HCT116 (cell line): ENCODE data around the gene HOXD11. TPM values are rescaled to one million over a fixed set of nuclear protein-coding genes. Genes with fewer than 3 reads are reported as not detected.

ENCODE experiments used
- ATAC-seq: fragments of 200-7000 bp; cut with Tn5 transposase; 2 replicates; pipeline ENCODE4 v1.9.1; 2020; ENCODE audit warnings: mild to moderate bottlenecking, moderate library complexity
- BruUV-seq: library from RNA; stranded (reverse); fragments of 400-500 nt; replicated peaks from 2 replicates; lab custom pipeline; 2021; lab: Mats Ljungman, UMichigan
- CTCF ChIA-PET: fragments of 300-600 bp; sonication (Branson Sonifier 250); formaldehyde crosslinking; loops from one replicate; lab custom pipeline; 2021; ENCODE audit warnings: antibody characterized with exemption; lab: Charles Lee
- POLR2A ChIA-PET: fragments of 300-600, 350-600 bp; sonication (Branson Sonifier 250); formaldehyde crosslinking; loops from one replicate; lab custom pipeline; 2021; ENCODE audit warnings: antibody characterized with exemption; lab: Charles Lee
- RAD21 ChIA-PET, 2 experiments: fragments of 300-600 bp; sonication (Branson Sonifier 250); formaldehyde crosslinking; loops; one replicate each; lab custom pipeline; 2023; ENCODE audit warnings: low total read pairs in 2 of 2; ENCODE audit not compliant: uncharacterized antibody in 2 of 2, unreplicated experiment in 2 of 2, low non-redundant PET in 1 of 2; lab: Charles Lee
- DNase-seq: peaks from one replicate; pipeline ENCODE4 v3.0.0-alpha.2; 2010; ENCODE audit warnings: low read depth, low spot score
- H2AFZ ChIP-seq: fragments of 200-600 bp; shearing (Covaris generic), sonication (generic); 2 replicates; pipeline ENCODE4 v1.6.1; 2017; ENCODE audit warnings: low read depth, mixed run types, mixed read lengths, antibody characterized with exemption, low read length; ENCODE audit not compliant: poor library complexity, severe bottlenecking
- H3K27ac ChIP-seq: 2 replicates; pipeline ENCODE4 v1.5.1; 2012; ENCODE audit warnings: low read depth, low read length
- H3K27me3 ChIP-seq: fragments of 200-600 bp; sonication (generic); 2 replicates; pipeline ENCODE4 v1.6.1; 2016; ENCODE audit warnings: mixed run types, low read length, mixed read lengths; ENCODE audit not compliant: insufficient read depth
- H3K36me3 ChIP-seq, 2 experiments: fragments of 200-500 bp in 1 of 2; fragments of 200-600 bp in 1 of 2; sonication (Bioruptor generic) in 1 of 2; sonication (generic) in 1 of 2; 2 replicates each; pipeline versions ENCODE4 v1.5.1 to v1.6.1; 2014 to 2016; ENCODE audit warnings: low read length in 2 of 2, inconsistent platforms in 1 of 2, mixed read lengths in 1 of 2, mixed run types in 1 of 2; ENCODE audit not compliant: insufficient read depth in 2 of 2, control insufficient read depth in 1 of 2
- H3K4me1 ChIP-seq, 2 experiments: fragments of 200-600 bp in 1 of 2; sonication (generic) in 1 of 2; 2 replicates each; pipeline versions ENCODE4 v1.5.1 to v1.6.1; 2012 to 2017; ENCODE audit warnings: low read length in 2 of 2, inconsistent platforms in 1 of 2, mild to moderate bottlenecking in 1 of 2, mixed read lengths in 1 of 2, mixed run types in 1 of 2, moderate library complexity in 1 of 2; ENCODE audit not compliant: insufficient read depth in 2 of 2, control insufficient read depth in 1 of 2
- H3K4me2 ChIP-seq: fragments of 200-600 bp; sonication (generic); 2 replicates; pipeline ENCODE4 v1.6.1; 2017; ENCODE audit warnings: mixed run types, low read length, mixed read lengths
- H3K4me3 ChIP-seq, 2 experiments: fragments of 200-600 bp in 1 of 2; sonication (generic) in 1 of 2; replicated peaks in 1 of 2; 2 replicates each; pipeline ENCODE4 v1.5.1; 2011 to 2016; ENCODE audit warnings: low read length in 2 of 2, control low read depth in 1 of 2, low read depth in 1 of 2, mild to moderate bottlenecking in 1 of 2, mixed read lengths in 1 of 2, mixed run types in 1 of 2
- H3K79me2 ChIP-seq: fragments of 200-600 bp; sonication (generic); 2 replicates; pipeline ENCODE4 v1.6.1; 2017; ENCODE audit warnings: mild to moderate bottlenecking, mixed run types, low read length, moderate library complexity, mixed read lengths; ENCODE audit not compliant: insufficient read depth
- H3K9ac ChIP-seq: fragments of 200-600 bp; sonication (generic); 2 replicates; pipeline ENCODE4 v1.6.1; 2016; ENCODE audit warnings: low read length, mixed read lengths
- H3K9me2 ChIP-seq: fragments of 200-600 bp; sonication (generic), shearing (Covaris generic); 2 replicates; pipeline ENCODE4 v1.6.1; 2017; ENCODE audit warnings: mixed run types, mild to moderate bottlenecking, moderate library complexity; ENCODE audit not compliant: insufficient read depth
- H3K9me3 ChIP-seq, 2 experiments: fragments of 200-500 bp in 1 of 2; fragments of 200-600 bp in 1 of 2; sonication (Bioruptor generic) in 1 of 2; sonication (generic) in 1 of 2; 2 replicates each; pipeline ENCODE4 v1.6.1; 2014 to 2017; ENCODE audit warnings: low read length in 2 of 2, mixed read lengths in 2 of 2, inconsistent platforms in 1 of 2, low read depth in 1 of 2, mild to moderate bottlenecking in 1 of 2, mixed run types in 1 of 2, moderate library complexity in 1 of 2; ENCODE audit not compliant: control insufficient read depth in 1 of 2, insufficient read depth in 1 of 2
- H4K20me1 ChIP-seq: fragments of 200-600 bp; sonication (generic), shearing (Covaris generic); 2 replicates; pipeline ENCODE4 v1.6.1; 2017; ENCODE audit warnings: mixed run types, mild to moderate bottlenecking, moderate library complexity; ENCODE audit not compliant: insufficient read depth
- CBX3 ChIP-seq: IDR thresholded peaks from 2 replicates; pipeline ENCODE4 v1.6.1; 2012; ENCODE audit warnings: low read depth
- CEBPB ChIP-seq: IDR thresholded peaks from 2 replicates; pipeline ENCODE4 v1.6.1; 2012; ENCODE audit warnings: low read depth
- EGR1 ChIP-seq: IDR thresholded peaks from 2 replicates; pipeline ENCODE4 v1.6.1; 2012; ENCODE audit warnings: low read depth
- ELF1 ChIP-seq: IDR thresholded peaks from 2 replicates; pipeline ENCODE4 v1.6.1; 2012; ENCODE audit warnings: low read depth, borderline replicate concordance
- EZH2 ChIP-seq: fragments of 200-600 bp; sonication (generic); IDR thresholded peaks from 2 replicates; pipeline ENCODE4 v1.6.1; 2017; ENCODE audit warnings: antibody characterized with exemption, mixed run types
- EZH2phosphoT487 ChIP-seq: fragments of 200-600 bp; IDR thresholded peaks from 2 replicates; pipeline ENCODE4 v1.6.1; 2018; ENCODE audit warnings: antibody characterized with exemption, borderline replicate concordance
- FOSL1 ChIP-seq: IDR thresholded peaks from 2 replicates; pipeline ENCODE4 v1.6.1; 2012; ENCODE audit warnings: low read depth
- JUND ChIP-seq: IDR thresholded peaks from 2 replicates; pipeline ENCODE4 v1.6.1; 2012
- POLR2A ChIP-seq: IDR thresholded peaks from 2 replicates; pipeline ENCODE4 v1.7.0; 2011; ENCODE audit warnings: borderline replicate concordance; ENCODE audit not compliant: insufficient read depth, insufficient read length; ENCODE audit errors: extremely low read depth
- POLR2AphosphoS5 ChIP-seq: IDR thresholded peaks from 2 replicates; pipeline ENCODE4 v1.6.1; 2011; ENCODE audit warnings: mild to moderate bottlenecking, low read depth, low read length, moderate library complexity
- SIN3A ChIP-seq: IDR thresholded peaks from 2 replicates; pipeline ENCODE4 v1.6.1; 2012; ENCODE audit warnings: low read depth
- TCF7L2 ChIP-seq: IDR thresholded peaks from 2 replicates; pipeline ENCODE4 v1.7.0; 2011; ENCODE audit warnings: borderline replicate concordance, inconsistent platforms; ENCODE audit not compliant: insufficient read depth, insufficient read length; ENCODE audit errors: extremely low read depth
- ZFX ChIP-seq: fragments of 450-650 bp; IDR thresholded peaks from 2 replicates; pipeline ENCODE4 v1.6.1; 2017
- ZNF274 ChIP-seq: fragments of 200-500 bp; sonication (Bioruptor generic); IDR thresholded peaks from 2 replicates; pipeline ENCODE4 v1.6.1; 2014; ENCODE audit warnings: mild to moderate bottlenecking, low read depth, low read length, inconsistent platforms
- intact Hi-C: fragments of 100-400 bp; cut with micrococcal nuclease; formaldehyde crosslinking; loops from 2 replicates; pipeline ENCODE4 v1.10.0; 2022
- total RNA-seq: library from RNA; stranded (reverse); gene quantifications from one replicate; pipeline ENCODE4 v1.2.1, GENCODE V29; 2021; ENCODE audit not compliant: unreplicated experiment
- TF ChIP-seq, protein P1 (sequence below), 3 experiments: fragments of 200-600 bp in 1 of 3; sonication (generic) in 1 of 3; IDR thresholded peaks in 2 of 3; conservative IDR thresholded peaks in 1 of 3; 2 replicates each; pipeline ENCODE4 v1.5.1; 2012 to 2017; ENCODE audit warnings: low read depth in 2 of 3, low read length in 2 of 3, antibody characterized with exemption in 1 of 3, borderline replicate concordance in 1 of 3, control low read depth in 1 of 3, mild to moderate bottlenecking in 1 of 3, mixed read lengths in 1 of 3, mixed run types in 1 of 3, moderate library complexity in 1 of 3; ENCODE audit not compliant: insufficient read depth in 1 of 3
- TF ChIP-seq, protein P2 (sequence below): IDR thresholded peaks from 2 replicates; pipeline ENCODE4 v1.6.1; 2012

The HOXD11 gene
- total RNA-seq, 1 experiment from 2014 or later, result not detected

DNA sequence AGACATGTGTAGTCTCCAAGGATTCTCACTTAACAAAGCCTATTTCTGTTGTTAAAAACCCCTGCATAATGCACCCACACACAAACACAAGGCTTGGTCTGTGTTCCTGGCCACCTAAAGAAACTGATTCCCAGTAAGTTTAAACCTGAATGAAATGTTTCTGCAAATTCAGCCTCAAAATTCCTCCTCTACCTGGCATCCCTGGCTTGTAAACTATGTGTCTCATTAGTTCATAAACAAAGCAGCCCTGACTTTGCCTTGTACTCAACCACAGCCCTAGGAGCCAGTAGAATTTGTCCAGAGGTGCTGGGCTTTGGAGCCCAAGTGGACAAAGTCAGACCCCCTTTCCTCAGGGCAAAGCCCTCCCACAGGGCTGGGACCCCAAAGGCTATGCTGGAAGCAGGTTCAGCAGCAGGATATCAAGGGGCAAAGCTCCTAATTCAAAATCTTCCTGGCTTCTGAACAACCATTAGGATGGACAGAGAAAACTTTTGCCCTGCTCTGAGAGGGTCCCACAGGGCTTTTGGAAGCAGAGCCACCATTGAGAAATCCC is 17.2 kb upstream of the HOXD11 start (continued):
- TF ChIP-seq, protein P1, sequence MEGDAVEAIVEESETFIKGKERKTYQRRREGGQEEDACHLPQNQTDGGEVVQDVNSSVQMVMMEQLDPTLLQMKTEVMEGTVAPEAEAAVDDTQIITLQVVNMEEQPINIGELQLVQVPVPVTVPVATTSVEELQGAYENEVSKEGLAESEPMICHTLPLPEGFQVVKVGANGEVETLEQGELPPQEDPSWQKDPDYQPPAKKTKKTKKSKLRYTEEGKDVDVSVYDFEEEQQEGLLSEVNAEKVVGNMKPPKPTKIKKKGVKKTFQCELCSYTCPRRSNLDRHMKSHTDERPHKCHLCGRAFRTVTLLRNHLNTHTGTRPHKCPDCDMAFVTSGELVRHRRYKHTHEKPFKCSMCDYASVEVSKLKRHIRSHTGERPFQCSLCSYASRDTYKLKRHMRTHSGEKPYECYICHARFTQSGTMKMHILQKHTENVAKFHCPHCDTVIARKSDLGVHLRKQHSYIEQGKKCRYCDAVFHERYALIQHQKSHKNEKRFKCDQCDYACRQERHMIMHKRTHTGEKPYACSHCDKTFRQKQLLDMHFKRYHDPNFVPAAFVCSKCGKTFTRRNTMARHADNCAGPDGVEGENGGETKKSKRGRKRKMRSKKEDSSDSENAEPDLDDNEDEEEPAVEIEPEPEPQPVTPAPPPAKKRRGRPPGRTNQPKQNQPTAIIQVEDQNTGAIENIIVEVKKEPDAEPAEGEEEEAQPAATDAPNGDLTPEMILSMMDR (IDR thresholded peaks at IDR 0.05 in 2 of 3, conservative IDR thresholded peaks at IDR 0.05 in 1 of 3; ENCODE audit: borderline replicate concordance in 1 of 3, insufficient read depth in 1 of 3, low read depth in 2 of 3, low read length in 2 of 3), result no peak
- no peak for TF ChIP-seq TCF7L2
- TF ChIP-seq CBX3, result no peak
- TF ChIP-seq ELF1, result no peak
- TF ChIP-seq, protein P2, sequence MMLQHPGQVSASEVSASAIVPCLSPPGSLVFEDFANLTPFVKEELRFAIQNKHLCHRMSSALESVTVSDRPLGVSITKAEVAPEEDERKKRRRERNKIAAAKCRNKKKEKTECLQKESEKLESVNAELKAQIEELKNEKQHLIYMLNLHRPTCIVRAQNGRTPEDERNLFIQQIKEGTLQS, result no peak
- TF ChIP-seq ZFX, result no peak
- no peak for TF ChIP-seq EZH2
- TF ChIP-seq EGR1, result no peak
- TF ChIP-seq CEBPB, result no peak
- no peak for TF ChIP-seq EZH2phosphoT487
- TF ChIP-seq, all 23 proteins: peak for 0

DNA sequence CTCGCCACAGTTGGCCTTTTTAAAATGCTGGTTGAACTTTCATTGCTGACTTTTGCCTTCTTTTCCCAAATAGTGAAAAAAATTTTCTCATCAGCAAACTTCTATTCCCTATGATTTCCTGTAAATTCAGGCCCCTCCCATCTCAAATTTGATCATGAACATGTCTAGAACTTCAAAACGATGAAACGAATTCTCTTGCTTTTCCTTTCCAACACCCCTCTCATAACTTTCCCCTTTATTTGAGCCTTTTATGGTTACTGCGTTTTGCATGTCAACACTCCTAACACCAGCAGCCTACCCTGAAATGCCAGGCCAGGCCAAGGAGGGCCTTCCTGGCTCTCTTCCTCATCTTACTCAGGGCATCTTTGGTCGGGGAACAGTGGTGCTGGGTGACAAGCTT is 16.2 kb upstream of the HOXD11 start:
- CTCF ChIA-PET, result no interaction called here

More for the DNA sequence above, 16.2 kb upstream of the HOXD11 start:
- no peak overlapping the region for H3K9ac ChIP-seq
- BruUV-seq, result no TSS peak
- no peaks in the 10 kb centered on the region for H3K9me3 ChIP-seq
- no peaks in the 10 kb centered on the region for H3K27me3 ChIP-seq
- no peaks in the 10 kb centered on the region for H3K79me2 ChIP-seq
- DNase-seq (no peak), ATAC-seq (no peak)
- ChIA-PET POLR2A (no interaction called here), RAD21 (no interaction called here)
- no peaks in the 10 kb centered on the region for H4K20me1 ChIP-seq
- no peaks in the 10 kb centered on the region for H3K36me3 ChIP-seq
- H3K4me2 ChIP-seq, result no peak overlapping the region
- H3K4me3 ChIP-seq, result no peak overlapping the region
- H3K27ac ChIP-seq, result no peak overlapping the region
- H3K9me2 ChIP-seq, result no peaks in the 10 kb centered on the region
- TF ChIP-seq EZH2 (no peak), CEBPB (no peak), SIN3A (no peak), TCF7L2 (no peak), POLR2AphosphoS5 (no peak), POLR2A (no peak), EGR1 (no peak), EZH2phosphoT487 (no peak), FOSL1 (no peak), ZNF274 (no peak), CBX3 (no peak), JUND (no peak)
- TF ChIP-seq, protein P2, result no peak
- H2AFZ ChIP-seq, result no peak overlapping the region
- intact Hi-C loops, result no loop called here
- no peaks in the 10 kb centered on the region for H3K4me1 ChIP-seq
